HEK293 (cell line): ENCODE measurements around the gene CDK6.

Source experiments
- CTCF ChIA-PET: fragments of 350-600 bp; formaldehyde crosslinking; extraction: SDS; loops from one replicate; lab custom pipeline; 2021; ENCODE audit warnings: antibody characterized with exemption; lab: Yijun Ruan, JAX
- POLR2A ChIA-PET: fragments of 300-600 bp; formaldehyde crosslinking; extraction: SDS; loops from one replicate; lab custom pipeline; 2020; ENCODE audit warnings: antibody characterized with exemption, inconsistent platforms; lab: Yijun Ruan, JAX
- H3K27ac ChIP-seq: fragments of 200-500 bp; sonication (Bioruptor generic); 2 replicates; pipeline ENCODE4 v1.5.1; 2014; ENCODE audit warnings: low read depth, low read length, control low read depth, inconsistent platforms; ENCODE audit errors: extremely low read depth
- H3K36me3 ChIP-seq, 2 experiments: fragments of 200-500 bp in 1 of 2; sonication (Bioruptor generic) in 1 of 2; 1 replicate in 1 of 2; 2 replicates in 1 of 2; pipeline ENCODE4 v1.5.1; 2014 to 2017; ENCODE audit warnings: inconsistent platforms in 2 of 2, low read length in 2 of 2; ENCODE audit not compliant: control insufficient read depth in 2 of 2, insufficient read depth in 1 of 2
- H3K4me1 ChIP-seq: fragments of 200-500 bp; sonication (Bioruptor generic); 2 replicates; pipeline ENCODE4 v1.5.1; 2014; ENCODE audit warnings: mild to moderate bottlenecking, low read length, inconsistent platforms; ENCODE audit not compliant: control insufficient read depth, insufficient read depth
- H3K4me3 ChIP-seq: 2 replicates; pipeline ENCODE4 v1.5.1; 2011; ENCODE audit warnings: low read depth, mild to moderate bottlenecking, control low read depth, low read length, moderate library complexity
- H3K9me3 ChIP-seq: fragments of 200-500 bp; sonication (Bioruptor generic); 2 replicates; pipeline ENCODE4 v1.5.1; 2014; ENCODE audit warnings: low read depth, low read length, inconsistent platforms; ENCODE audit not compliant: control insufficient read depth, insufficient read depth
- MZF1 ChIP-seq: fragments of 450-650 bp; formaldehyde crosslinking; IDR thresholded peaks from 2 replicates; pipeline ENCODE4 v1.5.1; 2017; ENCODE audit warnings: missing biosample characterization, missing genetic modification characterization, borderline replicate concordance
- PRDM10 ChIP-seq: fragments of 450-650 bp; formaldehyde crosslinking; IDR thresholded peaks from 2 replicates; pipeline ENCODE4 v1.5.1; 2016; ENCODE audit warnings: missing biosample characterization, missing genetic modification characterization
- SALL2 ChIP-seq: fragments of 450-650 bp; formaldehyde crosslinking; IDR thresholded peaks from 2 replicates; pipeline ENCODE4 v1.5.0; 2017; ENCODE audit warnings: missing biosample characterization, mild to moderate bottlenecking, missing genetic modification characterization, borderline replicate concordance
- SCRT2 ChIP-seq: fragments of 450-650 bp; formaldehyde crosslinking; IDR thresholded peaks from 2 replicates; pipeline ENCODE4 v1.5.1; 2016; ENCODE audit warnings: missing biosample characterization, missing genetic modification characterization
- ZBTB21 ChIP-seq: fragments of 450-650 bp; formaldehyde crosslinking; IDR thresholded peaks from 2 replicates; pipeline ENCODE4 v1.5.1; 2017; ENCODE audit warnings: missing biosample characterization, missing genetic modification characterization
- ZFP69B ChIP-seq: fragments of 450-650 bp; formaldehyde crosslinking; IDR thresholded peaks from 2 replicates; pipeline ENCODE4 v1.5.1; 2016; ENCODE audit warnings: missing biosample characterization, missing genetic modification characterization
- ZNF114 ChIP-seq: fragments of 450-650 bp; formaldehyde crosslinking; IDR thresholded peaks from 2 replicates; pipeline ENCODE4 v1.5.0; 2017; ENCODE audit warnings: missing biosample characterization, missing genetic modification characterization
- ZNF148 ChIP-seq: fragments of 450-650 bp; formaldehyde crosslinking; IDR thresholded peaks from 2 replicates; pipeline ENCODE4 v1.5.0; 2017; ENCODE audit warnings: missing biosample characterization, missing genetic modification characterization, borderline replicate concordance
- ZNF211 ChIP-seq: fragments of 450-650 bp; formaldehyde crosslinking; IDR thresholded peaks from 2 replicates; pipeline ENCODE4 v1.5.1; 2016; ENCODE audit warnings: low read depth, missing biosample characterization, missing genetic modification characterization
- ZNF214 ChIP-seq: fragments of 450-650 bp; formaldehyde crosslinking; IDR thresholded peaks from 2 replicates; pipeline ENCODE4 v1.5.1; 2017; ENCODE audit warnings: missing biosample characterization, mild to moderate bottlenecking, missing genetic modification characterization, borderline replicate concordance
- ZNF398 ChIP-seq: fragments of 450-650 bp; formaldehyde crosslinking; IDR thresholded peaks from 2 replicates; pipeline ENCODE4 v1.5.1; 2017; ENCODE audit warnings: missing biosample characterization, missing genetic modification characterization
- ZNF48 ChIP-seq: fragments of 450-650 bp; formaldehyde crosslinking; IDR thresholded peaks from 2 replicates; pipeline ENCODE4 v1.5.1; 2016; ENCODE audit warnings: missing biosample characterization, missing genetic modification characterization
- ZNF518A ChIP-seq: fragments of 450-650 bp; formaldehyde crosslinking; conservative IDR thresholded peaks from 2 replicates; pipeline ENCODE4 v1.5.1; 2016; ENCODE audit warnings: low read depth, missing biosample characterization, missing genetic modification characterization
- ZNF623 ChIP-seq: fragments of 450-650 bp; formaldehyde crosslinking; IDR thresholded peaks from 2 replicates; pipeline ENCODE4 v1.5.1; 2016; ENCODE audit warnings: missing biosample characterization, missing genetic modification characterization
- ZNF626 ChIP-seq: fragments of 450-650 bp; sonication (Bioruptor Pico); formaldehyde crosslinking; IDR thresholded peaks from 2 replicates; pipeline ENCODE4 v1.5.1; 2018; ENCODE audit warnings: missing biosample characterization, missing genetic modification characterization, inconsistent platforms
- ZNF660 ChIP-seq: fragments of 450-650 bp; IDR thresholded peaks from 2 replicates; pipeline ENCODE4 v1.5.1; 2018; ENCODE audit warnings: missing biosample characterization, mild to moderate bottlenecking, missing genetic modification characterization
- ZNF701 ChIP-seq: fragments of 450-650 bp; formaldehyde crosslinking; IDR thresholded peaks from 2 replicates; pipeline ENCODE4 v1.5.1; 2016; ENCODE audit warnings: missing biosample characterization, missing genetic modification characterization
- ZNF792 ChIP-seq: fragments of 450-650 bp; formaldehyde crosslinking; IDR thresholded peaks from 2 replicates; pipeline ENCODE4 v1.5.1; 2016; ENCODE audit warnings: missing biosample characterization, missing genetic modification characterization
- ZSCAN5A ChIP-seq: fragments of 450-650 bp; formaldehyde crosslinking; IDR thresholded peaks from 2 replicates; pipeline ENCODE4 v1.5.1; 2016; ENCODE audit warnings: missing biosample characterization, missing genetic modification characterization

CDK6 gene

GRCh38 chr7:92613720-92614119 is 222.7 kb downstream of the CDK6 start:
- ChIA-PET CTCF (interaction anchor here (1.1 kb wide), 1 partner anchor 153 kb away, joined by 3 read pairs; no protein-coding TSS in a partner anchor), POLR2A (no interaction called here)
- H3K36me3 ChIP-seq: peaks cover 0 to 25% of the 10 kb centered on the region in 2 experiments; a peak in 1 of 3 replicates
- no peaks in the 10 kb centered on the region for H3K9me3 ChIP-seq
- TF ChIP-seq ZNF518A (tag by site-specific recombination): no peak
- TF ChIP-seq ZBTB21 (tag by site-specific recombination): no peak
- no peak for TF ChIP-seq ZFP69B (tag by site-specific recombination)
- TF ChIP-seq ZNF626 (tag by site-specific recombination): no peak
- no peak for TF ChIP-seq ZNF148
- no peak for TF ChIP-seq ZNF211
- TF ChIP-seq SALL2: no peak
- H3K4me1 ChIP-seq: no peaks in the 10 kb centered on the region
- no peak overlapping the region for H3K4me3 ChIP-seq
- no peak overlapping the region for H3K27ac ChIP-seq

- Histone ChIP-seq H3K36me3 (peaks cover 0 to 25% of the 10 kb centered on the region in 2 experiments; a peak in 1 of 3 replicates), H3K9me3 (no peaks in the 10 kb centered on the region), H3K27ac (no peak overlapping the region), H3K4me3 (no peak overlapping the region), H3K4me1 (peaks cover 2% of the 10 kb centered on the region; the same call in 1 of the 2 replicates)
- ChIA-PET CTCF (interaction anchor here (0.5 to 1.1 kb wide), 2 partner anchors 152 to 419 kb away, joined by 3 read pairs; no protein-coding TSS in a partner anchor), POLR2A (no interaction called here)
- no peak for TF ChIP-seq ZNF792 (tag by site-specific recombination)
- TF ChIP-seq SCRT2 (tag by site-specific recombination): peak; percentile 94
- no peak for TF ChIP-seq ZNF211
- TF ChIP-seq ZNF623 (tag by site-specific recombination): no peak
- TF ChIP-seq ZNF114 (tag by site-specific recombination): no peak
- TF ChIP-seq ZNF48 (tag by site-specific recombination): no peak
- TF ChIP-seq ZNF398 (tag by site-specific recombination): no peak
- TF ChIP-seq MZF1 (tag by site-specific recombination): no peak
- TF ChIP-seq PRDM10 (tag by site-specific recombination): no peak
- TF ChIP-seq ZSCAN5A (tag by site-specific recombination): no peak
- TF ChIP-seq ZNF660 (tag by site-specific recombination): no peak
- TF ChIP-seq ZNF701 (tag by site-specific recombination): no peak
- no peak for TF ChIP-seq ZNF214 (tag by site-specific recombination)
Observed at GRCh38 chr7:92613214-92613613, 223.2 kb downstream of the CDK6 start.
